ENCODE results near the gene OR14J1. TPM values are rescaled to one million over a fixed set of nuclear protein-coding genes. Genes with fewer than 3 reads are reported as not detected.
"Not testable (repeated sequence)": the region's sequence is repeated elsewhere in the genome, so short reads cannot be mapped to it uniquely, and the experiment has no call there.

OR14J1 gene, protein sequence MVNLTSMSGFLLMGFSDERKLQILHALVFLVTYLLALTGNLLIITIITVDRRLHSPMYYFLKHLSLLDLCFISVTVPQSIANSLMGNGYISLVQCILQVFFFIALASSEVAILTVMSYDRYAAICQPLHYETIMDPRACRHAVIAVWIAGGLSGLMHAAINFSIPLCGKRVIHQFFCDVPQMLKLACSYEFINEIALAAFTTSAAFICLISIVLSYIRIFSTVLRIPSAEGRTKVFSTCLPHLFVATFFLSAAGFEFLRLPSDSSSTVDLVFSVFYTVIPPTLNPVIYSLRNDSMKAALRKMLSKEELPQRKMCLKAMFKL
- not detected for total RNA-seq

DNA sequence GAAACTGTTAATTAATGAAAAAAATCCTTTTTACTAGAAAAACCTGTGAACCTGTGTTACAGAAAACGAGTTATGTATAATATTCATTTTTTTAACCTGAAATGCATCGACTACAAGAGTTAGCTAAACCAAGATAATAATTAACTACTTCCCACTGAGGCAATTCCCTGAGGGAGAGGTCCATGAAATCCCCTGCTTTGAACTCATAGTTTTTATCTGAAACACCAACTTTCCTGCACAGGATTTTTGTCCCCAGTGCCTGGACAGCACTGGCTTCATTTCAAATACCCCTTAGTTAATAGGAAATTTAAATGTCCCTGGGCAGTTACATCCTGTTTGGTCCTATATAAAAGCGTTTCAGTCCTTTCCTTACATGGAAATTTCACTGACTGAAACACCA is at the start of gene OR14J1:
TSS of gene OR14J1 (plus strand) at position 386 of the 400 bp plus-strand sequence. CDS start 4,989 bp downstream, outside the sequence.
- Mint-ChIP-seq H3K36me3 (ENCODE audit: insufficient read depth) (no peaks in the 10 kb centered on the region), H3K4me3 (no peak within 1 kb of the TSS), H3K9me3 (no peaks in the 10 kb centered on the region), H3K27me3 (ENCODE audit: low read depth) (peaks cover 14% of the 10 kb centered on the region), H3K4me1 (ENCODE audit: low read depth) (no peaks in the 10 kb centered on the region)
- DNase-seq (no peak), ATAC-seq (no peak)

DNA sequence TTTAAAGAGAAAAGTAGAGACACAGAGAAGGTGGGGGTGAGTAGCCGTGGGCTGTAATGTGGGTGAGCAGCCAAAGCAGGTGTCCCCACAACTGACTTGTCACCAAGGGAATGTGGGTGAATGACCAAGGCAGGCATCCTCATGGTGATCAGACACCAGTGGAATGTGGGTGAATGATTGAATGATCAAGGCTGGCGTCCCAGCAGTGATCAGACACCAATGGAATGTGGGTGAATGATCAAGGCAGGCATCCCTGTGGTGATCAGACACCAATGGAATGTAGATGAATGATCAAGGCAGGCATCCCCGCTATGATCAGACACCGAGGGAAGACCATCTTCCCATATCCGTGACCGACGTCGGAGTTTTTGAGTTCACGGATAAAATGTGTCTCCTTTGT is 49.8 kb upstream of the OR14J1 start:
- H3K4me3 Mint-ChIP-seq = no peak overlapping the region
- no peak for DNase-seq
- no peak for ATAC-seq
- H3K4me1 Mint-ChIP-seq (ENCODE audit: low read depth) = no peaks in the 10 kb centered on the region
- no peaks in the 10 kb centered on the region for H3K36me3 Mint-ChIP-seq (ENCODE audit: insufficient read depth)
- H3K9me3 Mint-ChIP-seq = peaks cover 30% of the 10 kb centered on the region
- peaks cover 35% of the 10 kb centered on the region for H3K27me3 Mint-ChIP-seq (ENCODE audit: low read depth)

DNA sequence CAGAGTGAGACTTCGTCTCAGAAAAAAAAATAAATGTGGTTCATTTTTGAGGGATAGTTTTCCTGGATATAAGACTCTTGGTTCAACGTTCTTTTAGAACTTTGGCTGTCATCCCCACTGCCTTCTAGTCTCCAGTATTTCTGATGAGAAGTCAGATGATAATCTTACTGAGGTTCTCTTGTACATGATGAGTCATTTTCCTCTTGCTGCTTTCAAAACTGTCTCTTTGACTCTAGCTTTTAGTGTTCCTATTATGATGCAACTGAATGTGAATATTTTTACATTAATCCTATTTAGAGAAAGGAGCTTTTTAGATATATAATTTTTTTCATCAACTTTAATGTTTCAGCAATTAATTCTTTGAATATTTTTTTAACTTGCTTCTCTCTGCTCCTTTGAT is 46.0 kb upstream of the OR14J1 start:
- peaks cover 30% of the 10 kb centered on the region for H3K9me3 Mint-ChIP-seq

DNA sequence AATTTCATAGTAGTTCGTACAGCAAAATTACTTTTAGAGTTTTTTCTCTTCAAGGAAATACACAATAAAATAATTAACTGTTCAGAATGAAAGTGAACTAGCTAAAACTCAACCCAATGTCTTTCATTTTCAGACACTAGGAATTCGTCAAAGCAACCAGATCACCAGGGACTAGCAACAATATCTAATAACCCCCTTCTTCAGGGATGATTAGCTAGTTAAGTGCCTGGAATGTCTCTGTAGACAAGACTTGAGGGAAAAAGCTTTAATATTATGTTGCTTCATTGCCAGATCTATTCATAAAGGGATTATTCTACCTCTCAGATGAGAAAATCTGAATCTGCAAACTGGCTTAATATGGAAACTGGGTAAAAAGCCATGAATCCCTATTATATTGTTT is 41.8 kb upstream of the OR14J1 start:
- Mint-ChIP-seq H3K27me3 (ENCODE audit: low read depth) (peaks cover 8% of the 10 kb centered on the region), H3K36me3 (ENCODE audit: insufficient read depth) (no peaks in the 10 kb centered on the region), H3K9me3 (peaks cover 13% of the 10 kb centered on the region), H3K4me3 (no peak overlapping the region), H3K4me1 (ENCODE audit: low read depth) (no peaks in the 10 kb centered on the region)
- no peak for ATAC-seq
- DNase-seq = no peak

More for the DNA sequence above, 46.0 kb upstream of the OR14J1 start:
- Mint-ChIP-seq H3K4me3 (no peak overlapping the region), H3K27me3 (ENCODE audit: low read depth) (peaks cover 13% of the 10 kb centered on the region), H3K4me1 (ENCODE audit: low read depth) (no peaks in the 10 kb centered on the region), H3K36me3 (ENCODE audit: insufficient read depth) (no peaks in the 10 kb centered on the region)
- DNase-seq (no peak), ATAC-seq (no peak)

DNA sequence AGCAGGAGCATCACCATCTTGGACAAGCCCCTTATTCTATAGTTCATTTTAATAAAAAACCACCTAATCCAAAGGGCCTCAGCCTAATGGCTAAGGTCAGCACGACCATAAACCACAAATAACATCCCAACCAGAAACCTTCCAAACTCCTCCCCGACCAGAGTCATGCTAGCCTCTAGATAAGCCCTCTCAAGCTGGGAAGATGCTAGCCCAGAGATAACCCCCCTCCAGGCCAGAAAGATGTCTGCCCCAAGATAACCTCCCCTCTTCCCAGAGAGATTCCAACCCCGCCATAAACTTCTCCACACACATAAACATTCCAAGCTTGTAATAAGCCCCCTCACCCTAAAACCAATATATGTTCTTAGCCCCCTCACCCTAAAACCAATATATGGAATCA is 38.5 kb upstream of the OR14J1 start:
- Mint-ChIP-seq H3K4me1 (ENCODE audit: low read depth) (no peaks in the 10 kb centered on the region), H3K9me3 (no peaks in the 10 kb centered on the region), H3K4me3 (no peak overlapping the region), H3K27me3 (ENCODE audit: low read depth) (peaks cover 16% of the 10 kb centered on the region), H3K36me3 (ENCODE audit: insufficient read depth) (no peaks in the 10 kb centered on the region)
- ATAC-seq = no peak
- DNase-seq = no peak

DNA sequence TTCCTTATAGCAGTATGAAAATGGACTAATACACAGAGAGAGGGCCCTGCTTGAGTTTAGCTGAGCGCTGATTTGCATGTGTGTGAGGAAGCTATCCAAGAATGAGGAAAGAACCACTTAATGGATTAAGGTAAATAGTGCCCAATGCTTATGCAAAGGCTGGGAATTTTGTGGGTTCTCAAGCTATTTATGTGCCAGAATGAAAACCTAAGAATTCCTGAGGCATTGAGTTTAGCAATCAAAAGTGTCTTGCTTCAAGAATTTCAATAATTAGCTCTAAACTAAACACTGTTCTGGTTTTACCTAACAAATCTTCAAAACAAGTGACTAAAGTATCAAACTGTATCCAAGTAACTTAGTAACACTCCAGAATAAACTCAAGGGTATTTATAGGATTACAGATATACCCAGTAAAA is 7.0 kb upstream of the OR14J1 start:
- no peak for ATAC-seq
- peaks cover 15% of the 10 kb centered on the region for H3K27me3 Mint-ChIP-seq (ENCODE audit: low read depth)
- no peak for DNase-seq
- H3K36me3 Mint-ChIP-seq (ENCODE audit: insufficient read depth) = no peaks in the 10 kb centered on the region
- no peaks in the 10 kb centered on the region for H3K9me3 Mint-ChIP-seq
- no peaks in the 10 kb centered on the region for H3K4me1 Mint-ChIP-seq (ENCODE audit: low read depth)
- H3K4me3 Mint-ChIP-seq = no peak overlapping the region

DNA sequence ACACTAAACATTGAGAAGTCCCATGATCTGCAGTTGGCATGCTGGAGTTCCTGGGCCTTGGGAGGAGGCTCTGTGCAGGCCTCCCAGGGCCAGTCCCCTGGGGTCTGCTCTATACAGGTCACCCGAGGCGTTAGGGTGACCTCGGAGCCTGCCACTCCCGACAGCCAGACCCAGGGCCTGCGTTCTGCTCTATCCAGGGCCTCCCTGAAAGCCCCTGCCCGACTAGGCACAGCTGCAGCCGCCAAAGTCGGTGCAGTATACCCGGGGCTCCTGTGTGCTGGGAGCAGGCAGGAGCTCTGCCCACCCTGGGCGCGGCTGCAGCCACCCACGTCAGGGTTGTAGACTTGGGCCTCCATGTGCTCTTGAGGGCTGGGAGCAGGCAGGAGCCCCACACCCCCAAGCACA is 6.3 kb upstream of the OR14J1 start:
- H3K9me3 Mint-ChIP-seq = no peaks in the 10 kb centered on the region
- H3K4me3 Mint-ChIP-seq = no peak overlapping the region
- peaks cover 15% of the 10 kb centered on the region for H3K27me3 Mint-ChIP-seq (ENCODE audit: low read depth)
- ATAC-seq = no peak
- DNase-seq = no peak
- no peaks in the 10 kb centered on the region for H3K4me1 Mint-ChIP-seq (ENCODE audit: low read depth)
- H3K36me3 Mint-ChIP-seq (ENCODE audit: insufficient read depth) = no peaks in the 10 kb centered on the region

DNA sequence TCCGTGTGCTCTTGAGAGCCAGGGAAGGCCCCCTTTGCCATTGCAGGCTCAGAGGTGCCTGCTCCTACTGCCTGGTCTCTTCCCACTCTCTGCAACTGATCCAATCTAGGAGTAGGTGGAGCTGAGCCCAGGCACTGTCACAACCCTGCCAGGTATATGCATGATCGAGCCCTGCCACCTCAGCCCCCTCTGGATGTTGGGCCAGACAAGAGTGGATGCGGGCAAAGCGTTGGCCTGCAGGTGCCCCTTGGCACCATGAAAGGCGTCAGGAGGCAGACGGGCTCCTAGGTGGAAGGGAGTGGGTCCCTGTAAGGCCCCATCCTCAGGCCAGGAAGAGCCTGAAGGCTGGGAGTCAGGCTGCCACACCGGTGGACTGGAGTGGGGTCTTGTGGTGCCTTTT is 5.9 kb upstream of the OR14J1 start:
- Mint-ChIP-seq H3K9me3 (no peaks in the 10 kb centered on the region), H3K36me3 (ENCODE audit: insufficient read depth) (no peaks in the 10 kb centered on the region), H3K4me1 (ENCODE audit: low read depth) (no peaks in the 10 kb centered on the region), H3K27me3 (ENCODE audit: low read depth) (peaks cover 15% of the 10 kb centered on the region), H3K4me3 (no peak overlapping the region)
- ATAC-seq (no peak), DNase-seq (no peak)

DNA sequence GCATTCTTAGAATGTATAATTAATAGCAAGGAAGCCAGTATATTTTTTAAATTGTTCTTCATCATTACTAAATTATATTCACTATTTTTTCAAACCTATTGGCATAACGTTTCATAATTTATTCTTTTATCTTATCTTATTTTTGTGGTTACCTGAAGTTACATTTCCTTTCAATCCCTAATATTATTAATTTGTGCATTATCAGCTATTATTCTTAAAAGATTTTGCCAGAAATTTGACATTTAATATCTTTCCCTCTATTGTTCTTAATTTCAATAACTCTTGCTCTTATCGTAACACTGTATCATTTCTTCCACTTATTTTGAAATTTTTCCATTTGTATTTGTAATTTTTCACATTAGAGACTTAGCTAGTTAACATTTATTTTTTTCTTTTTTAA is 18.4 kb downstream of the OR14J1 start:
- H3K27me3 Mint-ChIP-seq (ENCODE audit: low read depth) = peaks cover 15% of the 10 kb centered on the region

DNA sequence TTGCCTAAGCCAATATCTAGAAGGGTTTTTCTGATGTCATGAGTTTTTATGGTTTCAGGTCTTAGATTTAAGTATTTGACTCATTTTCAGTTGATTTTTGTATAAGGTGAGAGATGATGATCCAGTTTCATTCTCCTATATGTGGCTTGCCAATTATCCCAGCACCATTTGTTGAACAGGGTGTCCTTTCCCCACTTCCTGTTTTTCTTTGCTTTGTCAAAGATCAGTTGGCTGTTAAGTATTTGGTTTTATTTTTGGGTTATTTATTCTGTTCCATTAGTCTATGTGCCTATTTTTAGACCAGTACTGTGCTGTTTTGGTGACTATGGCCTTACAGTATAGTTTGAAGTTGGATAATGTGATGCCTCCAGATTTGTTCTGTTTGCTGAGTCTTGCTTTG is 21.8 kb downstream of the OR14J1 start:
- H3K4me3 Mint-ChIP-seq; ATAC-seq; H3K9me3 Mint-ChIP-seq; H3K4me1 Mint-ChIP-seq (ENCODE audit: low read depth); DNase-seq; H3K36me3 Mint-ChIP-seq (ENCODE audit: insufficient read depth): not testable (repeated sequence)
- H3K27me3 Mint-ChIP-seq (ENCODE audit: low read depth) = peaks cover 35% of the 10 kb centered on the region

More for the DNA sequence above, 18.4 kb downstream of the OR14J1 start:
- no peak for ATAC-seq
- H3K36me3 Mint-ChIP-seq (ENCODE audit: insufficient read depth) = no peaks in the 10 kb centered on the region
- no peaks in the 10 kb centered on the region for H3K4me1 Mint-ChIP-seq (ENCODE audit: low read depth)
- no peak overlapping the region for H3K4me3 Mint-ChIP-seq
- no peak for DNase-seq
- H3K9me3 Mint-ChIP-seq = no peaks in the 10 kb centered on the region

DNA sequence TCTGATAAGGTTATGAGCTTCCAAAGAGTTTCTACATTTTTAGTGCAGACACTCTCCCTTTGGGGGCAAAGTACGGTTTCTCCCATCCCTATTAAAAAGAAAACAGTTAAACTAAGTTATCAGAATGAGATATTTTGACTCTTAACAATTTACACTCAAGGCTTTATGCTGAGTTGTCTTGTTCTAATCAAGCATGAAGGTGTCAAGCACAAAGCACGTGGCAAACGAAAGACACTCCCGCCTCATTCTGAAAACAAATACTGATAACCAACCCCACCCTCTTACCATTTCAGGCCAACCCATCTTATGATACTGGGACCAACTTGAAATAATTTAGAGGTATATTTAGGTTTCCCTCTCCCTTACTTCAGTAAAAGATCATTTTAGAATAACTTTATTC is 24.3 kb downstream of the OR14J1 start:
- H3K27me3 Mint-ChIP-seq (ENCODE audit: low read depth) = peaks cover 42% of the 10 kb centered on the region

DNA sequence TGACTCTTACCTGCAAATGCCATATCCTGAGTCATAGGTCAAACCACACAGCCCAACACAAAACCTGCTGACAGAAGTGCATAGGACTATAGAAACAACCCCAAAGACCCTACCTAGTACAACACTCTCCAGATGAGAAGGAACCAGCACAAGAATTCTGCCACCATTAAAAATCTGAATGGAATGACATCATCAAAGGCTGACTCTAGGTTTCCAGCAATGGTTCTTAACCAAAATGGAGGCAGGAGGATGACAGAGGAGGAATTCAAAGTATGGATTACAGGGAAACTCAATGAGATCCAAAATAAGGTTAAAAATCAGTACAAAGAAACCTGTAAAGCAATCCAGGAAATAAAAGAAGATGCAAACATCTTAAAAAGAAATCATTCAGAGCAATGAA is 31.2 kb downstream of the OR14J1 start:
- H3K36me3 Mint-ChIP-seq (ENCODE audit: insufficient read depth) = no peaks in the 10 kb centered on the region
- peaks cover 32% of the 10 kb centered on the region for H3K27me3 Mint-ChIP-seq (ENCODE audit: low read depth)
- H3K4me1 Mint-ChIP-seq (ENCODE audit: low read depth) = no peaks in the 10 kb centered on the region
- no peak overlapping the region for H3K4me3 Mint-ChIP-seq
- peaks cover 5% of the 10 kb centered on the region for H3K9me3 Mint-ChIP-seq
- no peak for ATAC-seq
- DNase-seq = no peak

More for the DNA sequence above, 24.3 kb downstream of the OR14J1 start:
- H3K9me3 Mint-ChIP-seq = no peaks in the 10 kb centered on the region
- H3K36me3 Mint-ChIP-seq (ENCODE audit: insufficient read depth) = no peaks in the 10 kb centered on the region
- H3K4me1 Mint-ChIP-seq (ENCODE audit: low read depth) = no peaks in the 10 kb centered on the region
- ATAC-seq (no peak), DNase-seq (no peak)
- H3K4me3 Mint-ChIP-seq = no peak overlapping the region

DNA sequence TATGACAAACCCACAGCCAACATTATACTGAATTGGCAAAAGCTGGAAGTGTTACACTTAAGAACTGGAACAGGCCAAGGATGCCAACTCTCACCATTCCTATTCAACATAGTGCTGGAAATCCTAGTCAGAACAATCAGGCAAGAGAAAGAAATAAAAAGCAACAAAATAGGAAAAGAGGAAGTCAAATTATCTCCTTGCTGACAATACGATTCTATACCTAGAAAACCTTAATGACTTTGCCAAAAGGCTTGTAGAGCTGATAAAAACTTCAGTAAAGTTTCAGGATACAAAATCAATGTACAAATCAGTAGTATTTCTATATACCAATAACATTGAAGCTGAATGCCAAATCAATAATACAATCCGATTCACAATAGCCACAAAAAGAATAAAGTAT is 34.8 kb downstream of the OR14J1 start:
- no peak for DNase-seq
- ATAC-seq = no peak

DNA sequence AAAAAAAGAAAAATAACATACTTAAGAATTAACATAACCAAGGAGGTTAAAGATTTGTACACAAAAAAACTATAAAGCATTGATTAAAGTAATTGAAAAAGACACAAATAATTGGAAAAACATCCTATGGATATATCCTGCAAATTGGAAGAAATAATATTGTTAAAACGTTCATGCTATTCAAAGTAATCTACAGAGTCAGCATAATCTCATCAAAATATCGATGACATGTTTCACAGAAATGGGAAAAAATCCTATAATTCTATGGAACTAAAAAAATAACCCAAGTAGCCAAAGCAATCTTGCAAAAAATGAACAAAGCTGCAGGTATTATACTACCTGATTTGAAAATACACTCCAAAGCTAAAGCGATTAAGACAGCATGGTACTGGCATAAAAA is 43.9 kb downstream of the OR14J1 start:
- Mint-ChIP-seq H3K4me1 (ENCODE audit: low read depth) (no peaks in the 10 kb centered on the region), H3K9me3 (peaks cover 2% of the 10 kb centered on the region), H3K4me3 (no peak overlapping the region), H3K36me3 (ENCODE audit: insufficient read depth) (no peaks in the 10 kb centered on the region), H3K27me3 (ENCODE audit: low read depth) (peaks cover 14% of the 10 kb centered on the region)
- no peak for DNase-seq
- no peak for ATAC-seq

More for the DNA sequence above, 34.8 kb downstream of the OR14J1 start:
- H3K4me1 Mint-ChIP-seq (ENCODE audit: low read depth) = no peaks in the 10 kb centered on the region
- peaks cover 26% of the 10 kb centered on the region for H3K27me3 Mint-ChIP-seq (ENCODE audit: low read depth)
- no peaks in the 10 kb centered on the region for H3K36me3 Mint-ChIP-seq (ENCODE audit: insufficient read depth)
- peaks cover 5% of the 10 kb centered on the region for H3K9me3 Mint-ChIP-seq
- H3K4me3 Mint-ChIP-seq = no peak overlapping the region

DNA sequence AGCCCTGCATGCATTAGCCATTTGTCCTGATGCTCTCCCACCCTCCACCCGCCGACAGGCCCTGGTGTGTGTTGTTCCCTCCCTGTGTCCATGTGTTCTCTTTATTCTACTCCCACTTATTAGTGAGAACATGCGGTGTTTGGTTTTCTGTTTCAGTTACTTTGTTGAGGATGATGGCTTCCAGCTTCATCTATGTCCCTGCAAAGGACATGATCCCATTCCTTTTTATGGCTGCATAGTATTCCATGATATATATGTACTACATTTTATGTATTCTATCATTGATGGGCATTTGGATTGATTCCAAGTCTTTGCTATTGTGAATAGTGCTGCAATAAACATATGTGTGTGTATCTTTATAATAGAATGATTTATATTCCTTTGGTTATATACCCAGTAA is 47.8 kb downstream of the OR14J1 start:
- not testable (repeated sequence) for H3K36me3 Mint-ChIP-seq (ENCODE audit: insufficient read depth); ATAC-seq
- peaks cover 28% of the 10 kb centered on the region for H3K27me3 Mint-ChIP-seq (ENCODE audit: low read depth)

More for the DNA sequence above, 47.8 kb downstream of the OR14J1 start:
- H3K4me3 Mint-ChIP-seq; DNase-seq; H3K4me1 Mint-ChIP-seq (ENCODE audit: low read depth); H3K9me3 Mint-ChIP-seq: not testable (repeated sequence)
